GM18870 (cell line): Measurements from ENCODE around the gene CYB5D1.
A peak's percentile ranks its signal among the peaks of the same experiment; 100 is the strongest.
"Not testable (repeated sequence)": the region's sequence is repeated elsewhere in the genome, so short reads cannot be mapped to it uniquely, and the experiment has no call there.

Experiments
- ATAC-seq: cut with Tn5 transposase; IDR thresholded peaks from one replicate; pipeline ENCODE4 v1.9.1; 2021; ENCODE audit warnings: moderate library complexity; ENCODE audit not compliant: unreplicated experiment

Gene CYB5D1

GRCh38 chr17:7856011-7856810 is 1.6 kb upstream of the CYB5D1 start:
- ATAC-seq, result no peak

DNA sequence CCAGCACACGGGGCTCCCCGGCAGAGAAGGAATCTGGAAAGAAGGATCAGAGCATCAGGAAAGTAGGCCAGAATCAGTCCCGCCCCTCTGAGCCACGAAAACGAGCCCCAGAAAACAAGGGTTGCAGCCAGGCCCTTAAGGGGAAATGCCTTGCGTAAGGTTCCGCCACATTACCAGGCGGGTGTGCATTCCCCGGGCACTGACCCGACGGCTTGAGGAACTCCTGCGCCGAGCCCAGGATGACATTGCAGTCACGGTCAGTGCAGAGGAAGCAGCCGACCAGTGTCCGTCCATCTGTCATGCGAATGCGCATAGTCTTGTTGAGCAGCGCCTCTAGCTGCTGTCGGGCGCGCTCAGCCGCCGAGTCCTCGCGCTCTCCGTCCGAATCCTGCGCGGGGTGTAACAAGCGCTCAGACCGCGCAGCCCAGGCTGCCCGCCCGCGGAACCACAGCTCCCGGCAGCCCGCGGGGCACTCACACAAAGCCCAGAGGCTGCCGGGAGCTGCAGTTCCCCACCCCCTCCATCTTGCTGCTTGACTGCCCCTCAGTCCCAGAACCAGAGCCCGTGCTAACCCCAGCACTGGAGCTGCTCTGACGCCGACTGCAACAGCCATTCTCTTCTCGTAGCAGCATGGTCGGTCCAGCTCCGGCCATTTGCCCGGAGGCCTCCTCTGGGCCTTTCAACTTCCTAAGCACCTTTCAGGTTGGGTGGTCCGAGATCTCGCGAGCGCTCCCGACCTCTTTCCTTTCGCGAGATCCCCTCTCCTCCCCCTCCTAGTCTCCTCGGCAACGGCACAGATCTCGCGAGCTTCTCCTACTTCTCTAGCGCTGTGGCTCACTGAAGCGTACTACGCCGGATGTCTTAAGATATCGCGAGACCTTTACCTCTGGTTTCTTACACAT is 741 bp upstream of the CYB5D1 start, which contains the start of gene NAA38:
TSS of gene NAA38 (minus strand) at position 749 of the 902 bp plus-strand sequence. CDS start at position 653, 96 bp downstream.
- peak; percentile 68 for ATAC-seq

GRCh38 chr17:7858522-7858810 is 663 bp downstream of the CYB5D1 start:
- no peak for ATAC-seq

DNA sequence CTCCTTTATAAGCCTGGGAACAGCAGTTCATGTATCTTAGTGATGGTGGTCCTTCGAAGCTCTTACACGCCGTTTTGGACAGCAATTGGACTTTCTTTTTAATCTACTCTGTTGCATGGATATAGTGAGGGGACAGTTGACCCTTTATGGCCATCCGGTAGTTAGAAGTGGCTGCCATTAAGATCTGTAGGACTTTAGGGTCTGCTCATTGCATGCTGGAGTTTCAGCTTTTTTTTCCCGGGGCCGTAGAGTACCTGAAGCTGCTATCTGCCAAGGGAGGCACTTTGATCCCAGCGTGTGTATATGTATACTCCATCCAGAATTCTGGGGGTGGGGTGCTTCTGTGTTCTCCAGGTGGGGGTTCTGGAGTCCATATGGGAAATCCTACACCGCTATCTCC is 1.2 kb downstream of the CYB5D1 start:
- ATAC-seq, result no peak

DNA sequence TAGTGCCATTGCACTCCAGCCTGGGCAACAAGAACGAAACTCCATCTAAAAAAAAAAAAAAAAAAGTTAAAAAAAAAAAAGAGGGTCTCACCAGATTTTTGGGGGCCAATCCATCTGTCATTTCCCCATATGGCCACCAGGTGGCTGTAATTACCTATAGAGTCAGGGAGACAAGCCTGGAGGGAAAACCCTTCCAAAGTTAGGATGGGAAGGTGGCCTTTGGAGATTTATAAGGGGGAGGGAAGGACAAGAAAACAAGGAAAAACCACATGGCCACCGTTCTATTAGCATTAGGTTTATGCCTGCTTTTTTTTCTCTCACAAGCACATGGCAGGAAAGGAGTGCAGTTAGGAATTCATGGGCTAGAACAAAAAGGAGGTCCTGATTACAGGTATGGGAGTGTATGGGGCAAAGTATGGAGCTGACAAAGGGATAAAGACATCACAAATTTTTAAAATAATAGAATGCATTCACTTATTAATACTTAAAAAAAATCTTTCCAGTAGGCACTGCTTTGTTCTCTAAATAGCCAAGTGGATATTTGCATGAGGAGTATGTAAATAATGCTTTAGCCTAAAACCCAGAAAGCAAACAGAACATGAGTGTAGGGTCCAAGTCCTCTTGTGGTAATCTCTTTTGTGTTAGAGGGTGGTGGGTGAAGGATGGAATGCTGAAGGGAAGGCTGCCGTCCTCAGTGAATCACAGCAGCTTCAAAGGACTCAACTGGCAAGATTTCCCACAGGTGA is 5.1 kb downstream of the CYB5D1 start:
- no peak for ATAC-seq

DNA sequence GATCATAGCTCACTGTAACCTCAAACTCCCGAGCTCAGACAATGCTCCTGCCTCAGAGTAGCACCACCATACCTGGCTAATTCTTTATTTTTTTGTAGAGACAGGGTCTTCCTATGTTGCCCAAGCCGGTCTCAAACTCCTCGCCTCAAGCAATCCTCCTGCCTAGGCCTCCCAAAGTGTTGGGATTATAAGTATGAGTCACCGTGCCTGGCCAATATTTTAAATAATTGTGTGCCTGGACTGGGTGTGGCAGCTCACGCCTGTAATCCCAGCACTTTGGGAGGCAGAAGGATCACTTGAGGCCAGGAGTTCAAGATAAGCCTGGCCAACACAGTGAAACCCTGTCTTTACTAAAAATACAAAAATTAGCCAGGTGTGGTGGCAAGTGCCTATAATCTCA is 6.6 kb downstream of the CYB5D1 start:
- not testable (repeated sequence) for ATAC-seq

DNA sequence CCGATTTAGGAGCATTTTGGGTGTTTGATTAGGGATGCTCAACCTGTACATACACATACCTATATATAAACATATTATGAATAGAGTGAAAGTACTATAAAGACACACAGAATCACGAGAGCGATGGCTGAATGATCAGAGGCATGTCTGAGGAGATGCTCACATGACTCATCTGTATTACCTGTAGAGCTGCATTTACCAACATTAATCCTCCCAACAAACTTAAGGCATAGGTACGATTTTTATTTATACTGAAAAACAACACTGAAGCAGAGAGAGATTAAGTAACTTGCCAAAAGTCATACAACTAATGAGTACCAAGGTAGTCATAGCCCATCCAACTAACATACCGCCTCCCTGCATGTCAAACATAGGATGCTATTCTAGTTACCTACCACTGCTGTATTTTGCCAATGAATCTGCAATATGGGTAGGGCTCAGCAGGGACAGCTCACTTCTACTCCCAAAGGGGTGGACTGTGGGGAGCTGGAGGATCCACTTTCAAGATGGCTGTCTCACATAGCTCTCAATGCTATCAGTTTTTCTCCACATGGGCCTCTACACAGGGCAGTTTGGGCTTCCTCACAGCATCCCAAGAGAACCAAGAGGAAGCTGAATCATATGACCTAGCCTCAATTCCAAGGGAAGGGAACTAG is 7.3 kb downstream of the CYB5D1 start:
- no peak for ATAC-seq

GRCh38 chr17:7867881-7868329 is 10.1 kb downstream of the CYB5D1 start:
- ATAC-seq, result no peak

- no peak for ATAC-seq
These were observed 15.2 kb downstream of the CYB5D1 start for GRCh38 chr17:7873051-7873450.

- ATAC-seq, result no peak
These were observed 18.1 kb downstream of the CYB5D1 start for GRCh38 chr17:7875804-7876370.

DNA sequence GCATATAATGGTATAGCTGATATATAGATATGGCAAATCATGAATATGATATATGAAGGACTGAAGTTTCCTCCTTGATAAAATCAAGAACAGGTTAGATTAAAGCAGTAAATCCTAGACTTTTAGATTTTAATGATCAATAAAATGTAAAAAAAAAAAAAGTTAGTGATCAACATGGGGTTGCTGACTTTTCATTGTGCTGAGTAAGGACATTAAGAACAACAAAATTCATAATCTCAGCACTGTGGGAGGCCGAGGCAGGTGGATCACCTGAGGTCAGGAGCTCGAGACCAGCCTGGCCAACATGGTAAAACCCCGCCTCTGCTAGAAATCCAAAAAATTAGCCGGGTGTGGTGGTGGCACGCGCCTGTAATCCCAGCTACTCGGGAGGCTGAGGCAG is 20.4 kb downstream of the CYB5D1 start:
- no peak for ATAC-seq

GRCh38 chr17:7880076-7880868 is 22.5 kb downstream of the CYB5D1 start:
- ATAC-seq, result no peak

DNA sequence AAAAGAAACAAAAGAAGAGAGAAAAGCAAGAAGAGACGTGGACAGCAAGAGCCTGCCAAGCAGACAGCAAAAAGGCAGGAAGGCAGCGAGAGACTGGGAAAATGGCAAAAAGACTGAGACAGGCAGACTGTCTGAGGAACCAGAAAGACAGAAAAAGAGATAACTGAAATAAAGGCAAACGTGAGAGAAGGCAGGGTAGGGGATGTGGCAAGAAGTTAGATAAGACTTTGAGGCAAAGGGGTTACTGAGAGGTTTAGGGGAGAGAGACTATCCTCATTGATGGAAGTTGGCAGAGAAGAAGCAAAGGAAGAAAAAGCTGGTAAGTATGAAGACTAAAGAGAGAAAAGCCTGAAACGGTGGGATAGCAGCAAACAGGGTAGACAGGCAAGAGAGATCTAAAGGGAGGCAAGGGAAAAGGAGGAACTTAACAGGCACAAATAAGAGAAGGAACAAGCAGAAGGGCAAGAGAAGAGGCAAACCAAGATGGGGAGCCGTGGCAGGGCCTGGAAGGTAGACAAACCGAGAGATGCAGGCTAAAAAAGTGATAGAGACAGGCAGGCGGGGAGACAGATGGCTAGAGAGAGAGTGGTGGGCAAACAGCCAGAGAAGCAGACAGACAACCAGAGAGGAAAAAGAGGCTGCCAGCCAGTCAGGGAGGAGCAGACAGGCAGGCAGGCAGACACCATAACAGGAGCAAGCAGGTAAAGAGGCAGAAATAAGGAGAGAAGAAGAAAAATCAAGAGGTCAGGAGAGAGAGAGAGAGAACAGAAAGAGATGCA is 23.7 kb downstream of the CYB5D1 start:
- no peak for ATAC-seq

GRCh38 chr17:7882068-7882467 is 24.3 kb downstream of the CYB5D1 start:
- ATAC-seq, result no peak

DNA sequence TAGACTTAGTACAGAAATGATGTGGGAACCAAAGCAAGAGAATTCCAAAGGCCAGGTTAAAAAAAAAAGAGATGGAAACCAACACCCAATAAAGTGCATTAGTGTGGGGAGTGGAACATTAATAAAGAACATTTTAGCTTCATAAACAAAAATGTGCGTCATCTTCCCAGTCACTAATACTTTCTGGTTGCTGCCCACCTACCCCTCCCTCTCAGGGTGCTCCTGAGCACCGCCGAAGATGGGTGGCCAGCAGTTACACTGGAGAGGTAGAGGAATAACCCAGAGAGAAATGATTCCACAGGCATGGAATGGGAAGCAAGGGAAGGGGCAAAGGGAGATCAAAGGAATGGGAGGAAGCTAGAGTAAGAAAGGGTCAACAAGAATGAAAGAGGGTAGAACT is 24.8 kb downstream of the CYB5D1 start:
- no peak for ATAC-seq

- no peak for ATAC-seq
These were observed 26.1 kb downstream of the CYB5D1 start for GRCh38 chr17:7883781-7884386.

- ATAC-seq, result no peak
These were observed 27.0 kb downstream of the CYB5D1 start for GRCh38 chr17:7884581-7885366.
